BJ (cell line): ENCODE data around the gene CRYBG2. TPM values are rescaled to one million over a fixed set of nuclear protein-coding genes. Genes with fewer than 3 reads are reported as not detected.

Experiments
- CTCF ChIA-PET: fragments of 350-600 bp; formaldehyde crosslinking; extraction: SDS; loops from one replicate; lab custom pipeline; 2021; ENCODE audit warnings: antibody characterized with exemption, inconsistent platforms; lab: Yijun Ruan, JAX
- POLR2A ChIA-PET: fragments of 300-600 bp; sonication (Branson Sonifier 250); formaldehyde crosslinking; extraction: SDS; loops from one replicate; lab custom pipeline; 2021; ENCODE audit warnings: antibody characterized with exemption; lab: Charles Lee
- DNase-seq: peaks from one replicate; pipeline ENCODE4 v3.0.0-alpha.2; 2011; ENCODE audit warnings: low read depth
- H3K27me3 ChIP-seq: 2 replicates; pipeline ENCODE4 v1.6.0; 2011; ENCODE audit warnings: low read length; ENCODE audit not compliant: control insufficient read depth, insufficient read depth
- H3K36me3 ChIP-seq: 2 replicates; pipeline ENCODE4 v1.5.1; 2011; ENCODE audit warnings: low read length; ENCODE audit not compliant: control insufficient read depth, insufficient read depth
- H3K4me3 ChIP-seq: 2 replicates; pipeline ENCODE4 v1.5.1; 2011; ENCODE audit warnings: low read depth, mild to moderate bottlenecking, control low read depth, low read length
- CTCF ChIP-seq: IDR thresholded peaks from 2 replicates; pipeline ENCODE4 v1.5.1; 2011; ENCODE audit warnings: low read depth, mild to moderate bottlenecking, control low read depth, inconsistent platforms, low read length, moderate library complexity; ENCODE audit not compliant: insufficient read depth
- polyA plus RNA-seq: library from polyadenylated mRNA; depleted of rRNA; stranded (reverse); fragments of >200 nt; gene quantifications from 2 replicates; pipeline ENCODE4 v1.2.3, GENCODE V29; 2011

The CRYBG2 gene
- polyA plus RNA-seq, 1 experiment, result 0.44 TPM

GRCh38 chr1:26324550-26324949, 29.4 kb downstream of the CRYBG2 start:
- TF ChIP-seq CTCF, result no peak
- Histone ChIP-seq H3K4me3 (no peak overlapping the region), H3K27me3 (0 out of 2 replicates have a peak, but pooled peaks cover 1% of the 10 kb centered on the region), H3K36me3 (no peaks in the 10 kb centered on the region)
- ChIA-PET CTCF (interaction anchor here (1.0 to 2.0 kb wide), 3 partner anchors 49 to 155 kb away, joined by 3 to 6 read pairs (median 5); partner anchors contain the start of gene ZNF593), POLR2A (no interaction called here)
- no peak for DNase-seq

GRCh38 chr1:26323382-26323781, 30.5 kb downstream of the CRYBG2 start:
- ChIA-PET POLR2A (no interaction called here), CTCF (interaction anchor here (0.7 to 4.0 kb wide), 6 partner anchors 38 to 652 kb away, joined by 3 to 67 read pairs (median 14); partner anchors contain the start of genes CEP85 and ZNF593)
- Histone ChIP-seq H3K36me3 (no peaks in the 10 kb centered on the region), H3K27me3 (0 out of 2 replicates have a peak, but pooled peaks cover 1% of the 10 kb centered on the region), H3K4me3 (no peak overlapping the region)
- no peak for TF ChIP-seq CTCF
- DNase-seq, result no peak

- Histone ChIP-seq H3K27me3 (0 out of 2 replicates have a peak, but pooled peaks cover 1% of the 10 kb centered on the region), H3K4me3 (no peak overlapping the region), H3K36me3 (no peaks in the 10 kb centered on the region)
- no peak for TF ChIP-seq CTCF
- ChIA-PET POLR2A (no interaction called here), CTCF (interaction anchor here (0.6 to 4.0 kb wide), 38 partner anchors 8 to 290 kb away, joined by 3 to 67 read pairs (median 6); partner anchors contain the start of genes CATSPER4, CEP85, SH3BGRL3 and UBXN11)
- DNase-seq, result no peak
Observed at GRCh38 chr1:26322042-26322331, 31.9 kb downstream of the CRYBG2 start.

- TF ChIP-seq CTCF, result peak; percentile 94
- ChIA-PET CTCF (interaction anchor here (0.6 to 4.0 kb wide), 41 partner anchors 8 to 290 kb away, joined by 3 to 67 read pairs (median 6); partner anchors contain the start of genes CATSPER4, CEP85, SH3BGRL3 and UBXN11), POLR2A (no interaction called here)
- Histone ChIP-seq H3K4me3 (no peak overlapping the region), H3K36me3 (no peaks in the 10 kb centered on the region), H3K27me3 (0 out of 2 replicates have a peak, but pooled peaks cover 1% of the 10 kb centered on the region)
- peak; percentile 21 for DNase-seq
Observed at GRCh38 chr1:26321315-26322041, 32.5 kb downstream of the CRYBG2 start.

GRCh38 chr1:26320896-26321295, 33.0 kb downstream of the CRYBG2 start:
- H3K36me3 ChIP-seq, result no peaks in the 10 kb centered on the region
- CTCF ChIA-PET, result interaction anchor here (0.9 to 4.0 kb wide), 26 partner anchors 9 to 286 kb away, joined by 3 to 67 read pairs (median 6); partner anchors contain the start of genes CATSPER4, CEP85, SH3BGRL3 and UBXN11
- H3K27me3 ChIP-seq, result 0 out of 2 replicates have a peak, but pooled peaks cover 1% of the 10 kb centered on the region
- no peak for DNase-seq
- H3K4me3 ChIP-seq, result no peak overlapping the region
- no peak for TF ChIP-seq CTCF
- POLR2A ChIA-PET, result no interaction called here
